Neural progenitor cell (in vitro differentiated cells): ENCODE results near the gene ANK3. TPM values are rescaled to one million over a fixed set of nuclear protein-coding genes. Genes with fewer than 3 reads are reported as not detected.

Experiments used
- DNase-seq: peaks from one replicate; pipeline ENCODE4 v3.0.0-alpha.2; 2016; ENCODE audit warnings: low spot score
- H2AFZ ChIP-seq: fragments of 200-600 bp; sonication (generic); replicated peaks from 2 replicates; pipeline ENCODE4 v1.6.1; 2016; ENCODE audit warnings: antibody characterized with exemption
- H3F3A ChIP-seq: fragments of 200-600 bp; sonication (generic); 2 replicates; pipeline ENCODE4 v1.6.1; 2016; ENCODE audit warnings: antibody characterized with exemption, low read depth
- H3K27ac ChIP-seq: fragments of 200-600 bp; sonication (generic); 2 replicates; pipeline ENCODE4 v1.5.1; 2016; ENCODE audit warnings: mild to moderate bottlenecking
- H3K27me3 ChIP-seq: fragments of 200-600 bp; sonication (generic); 2 replicates; pipeline ENCODE4 v1.6.1; 2016; ENCODE audit warnings: mild to moderate bottlenecking, moderate library complexity
- H3K36me3 ChIP-seq: fragments of 200-600 bp; sonication (generic); 2 replicates; pipeline ENCODE4 v1.5.1; 2016
- H3K4me1 ChIP-seq: fragments of 200-600 bp; sonication (generic); 2 replicates; pipeline ENCODE4 v1.6.1; 2016; ENCODE audit warnings: mixed run types
- H3K4me2 ChIP-seq: fragments of 200-600 bp; sonication (generic); 2 replicates; pipeline ENCODE4 v1.6.1; 2016
- H3K4me3 ChIP-seq: fragments of 200-600 bp; sonication (generic); 2 replicates; pipeline ENCODE4 v1.5.1; 2016
- H3K79me2 ChIP-seq: fragments of 200-600 bp; sonication (generic); 2 replicates; pipeline ENCODE4 v1.6.1; 2016; ENCODE audit warnings: low read depth
- H3K9ac ChIP-seq: fragments of 200-600 bp; sonication (generic); 2 replicates; pipeline ENCODE4 v1.6.1; 2016
- H3K9me3 ChIP-seq: fragments of 200-600 bp; sonication (generic); 2 replicates; pipeline ENCODE4 v1.5.1; 2016; ENCODE audit warnings: low read depth
- H4K20me1 ChIP-seq: fragments of 200-600 bp; sonication (generic); 2 replicates; pipeline ENCODE4 v1.6.1; 2016; ENCODE audit warnings: low read depth
- H3K27ac Mint-ChIP-seq: 3 replicates; pipeline ENCODE4 v1.8.0; 2021; ENCODE audit warnings: mixed read lengths
- H3K27me3 Mint-ChIP-seq: 2 replicates; pipeline ENCODE4 v1.8.0; 2022; ENCODE audit warnings: low read depth, mild to moderate bottlenecking, inconsistent platforms, moderate library complexity, mixed read lengths; ENCODE audit not compliant: insufficient read depth
- H3K36me3 Mint-ChIP-seq: 3 replicates; pipeline ENCODE4 v1.8.0; 2021; ENCODE audit warnings: mixed read lengths
- H3K4me1 Mint-ChIP-seq: 3 replicates; pipeline ENCODE4 v1.8.0; 2021; ENCODE audit warnings: mixed read lengths
- H3K4me3 Mint-ChIP-seq: 3 replicates; pipeline ENCODE4 v1.8.0; 2021; ENCODE audit warnings: mild to moderate bottlenecking, moderate library complexity, mixed read lengths
- H3K9me3 Mint-ChIP-seq: 3 replicates; pipeline ENCODE4 v1.8.0; 2020; ENCODE audit warnings: mixed read lengths
- CTCF ChIP-seq: fragments of 200-600 bp; sonication (generic); IDR thresholded peaks from 2 replicates; pipeline ENCODE4 v1.5.1; 2017; ENCODE audit warnings: antibody characterized with exemption, mild to moderate bottlenecking
- EZH2 ChIP-seq: fragments of 200-600 bp; sonication (generic); IDR thresholded peaks from 2 replicates; pipeline ENCODE4 v1.6.1; 2017; ENCODE audit warnings: antibody characterized with exemption, mild to moderate bottlenecking, moderate library complexity
- EZH2phosphoT487 ChIP-seq: fragments of 200-600 bp; sonication (generic); IDR thresholded peaks from 2 replicates; pipeline ENCODE4 v1.6.1; 2017; ENCODE audit warnings: antibody characterized with exemption
- total RNA-seq: library from RNA; depleted of rRNA; stranded (reverse); fragments of >200 nt; gene quantifications from 2 replicates; pipeline ENCODE4 v1.2.3, GENCODE V29; 2015; ENCODE audit warnings: low replicate concordance

ANK3 gene
- total RNA-seq, 1 donor from 2014 or later = 54.1 TPM

- Mint-ChIP-seq H3K27ac (no peak overlapping the region), H3K4me3 (no peak overlapping the region), H3K9me3 (no peaks in the 10 kb centered on the region), H3K36me3 (no peaks in the 10 kb centered on the region), H3K27me3 (peaks cover 3% of the 10 kb centered on the region), H3K4me1 (peaks cover 3% of the 10 kb centered on the region)
- H3K4me1 ChIP-seq = no peaks in the 10 kb centered on the region
- no peaks in the 10 kb centered on the region for H3K9me3 ChIP-seq
- no peak overlapping the region for H3K4me3 ChIP-seq
- no peak for TF ChIP-seq EZH2
- TF ChIP-seq EZH2phosphoT487 = no peak
- no peak for TF ChIP-seq CTCF
- H2AFZ ChIP-seq = no peak overlapping the region
- no peak for DNase-seq
- H3K27ac ChIP-seq = no peak overlapping the region
- H3K4me2 ChIP-seq = no peak overlapping the region
- H3F3A ChIP-seq = no peaks in the 10 kb centered on the region
- no peaks in the 10 kb centered on the region for H3K79me2 ChIP-seq
- H4K20me1 ChIP-seq = no peaks in the 10 kb centered on the region
- H3K9ac ChIP-seq = no peak overlapping the region
- no peaks in the 10 kb centered on the region for H3K36me3 ChIP-seq
- H3K27me3 ChIP-seq = no peaks in the 10 kb centered on the region
Observed at GRCh38 chr10:60175441-60175971, 214.2 kb downstream of the ANK3 start.

GRCh38 chr10:60172363-60172990 lies 217.2 kb downstream of the ANK3 start:
- no peak for DNase-seq
- no peak overlapping the region for H3K4me2 ChIP-seq
- H3K79me2 ChIP-seq = no peaks in the 10 kb centered on the region
- Mint-ChIP-seq H3K4me1 (peaks cover 3% of the 10 kb centered on the region), H3K27ac (no peak overlapping the region), H3K36me3 (no peaks in the 10 kb centered on the region), H3K9me3 (no peaks in the 10 kb centered on the region), H3K4me3 (no peak overlapping the region), H3K27me3 (peaks cover 3% of the 10 kb centered on the region)
- H3K9me3 ChIP-seq = no peaks in the 10 kb centered on the region
- H3K27ac ChIP-seq = no peak overlapping the region
- H3F3A ChIP-seq = no peaks in the 10 kb centered on the region
- no peak for TF ChIP-seq EZH2
- TF ChIP-seq CTCF = no peak
- no peak for TF ChIP-seq EZH2phosphoT487
- H2AFZ ChIP-seq = no peak overlapping the region
- no peaks in the 10 kb centered on the region for H3K4me1 ChIP-seq
- no peaks in the 10 kb centered on the region for H3K36me3 ChIP-seq
- H3K27me3 ChIP-seq = peaks cover under 1% of the 10 kb centered on the region
- no peak overlapping the region for H3K4me3 ChIP-seq
- no peaks in the 10 kb centered on the region for H4K20me1 ChIP-seq
- H3K9ac ChIP-seq = no peak overlapping the region

GRCh38 chr10:60171436-60172013 lies 218.2 kb downstream of the ANK3 start:
- Mint-ChIP-seq H3K9me3 (no peaks in the 10 kb centered on the region), H3K4me3 (no peak overlapping the region), H3K27me3 (peaks cover 3% of the 10 kb centered on the region), H3K27ac (no peak overlapping the region), H3K36me3 (no peaks in the 10 kb centered on the region), H3K4me1 (peaks cover 8% of the 10 kb centered on the region)
- DNase-seq = no peak
- H3K4me3 ChIP-seq = no peak overlapping the region
- TF ChIP-seq EZH2 (no peak), CTCF (no peak), EZH2phosphoT487 (no peak)
- no peaks in the 10 kb centered on the region for H3K9me3 ChIP-seq
- H3K4me2 ChIP-seq = no peak overlapping the region
- H3K9ac ChIP-seq = no peak overlapping the region
- H4K20me1 ChIP-seq = no peaks in the 10 kb centered on the region
- no peaks in the 10 kb centered on the region for H3K36me3 ChIP-seq
- H3K27me3 ChIP-seq = peaks cover 9% of the 10 kb centered on the region
- no peaks in the 10 kb centered on the region for H3K4me1 ChIP-seq
- no peaks in the 10 kb centered on the region for H3K79me2 ChIP-seq
- no peak overlapping the region for H3K27ac ChIP-seq
- H2AFZ ChIP-seq = no peak overlapping the region
- H3F3A ChIP-seq = no peaks in the 10 kb centered on the region
